A549 treated with AZD2906 at 1 μM for 4 hours (cell line): Measurements from ENCODE around the gene ANKRD1. TPM values are rescaled to one million over a fixed set of nuclear protein-coding genes. Genes with fewer than 3 reads are reported as not detected.

Experiments
- total RNA-seq: library from RNA; stranded (reverse); fragments of 200-300 nt; extraction: Qiagen RNA extraction; gene quantifications from 5 replicates; pipeline ENCODE4 v1.2.3, GENCODE V29; 2022

ANKRD1 gene
- 29.0 to 52.3 TPM (median 41.3 TPM) in 5 replicates for total RNA-seq

DNA sequence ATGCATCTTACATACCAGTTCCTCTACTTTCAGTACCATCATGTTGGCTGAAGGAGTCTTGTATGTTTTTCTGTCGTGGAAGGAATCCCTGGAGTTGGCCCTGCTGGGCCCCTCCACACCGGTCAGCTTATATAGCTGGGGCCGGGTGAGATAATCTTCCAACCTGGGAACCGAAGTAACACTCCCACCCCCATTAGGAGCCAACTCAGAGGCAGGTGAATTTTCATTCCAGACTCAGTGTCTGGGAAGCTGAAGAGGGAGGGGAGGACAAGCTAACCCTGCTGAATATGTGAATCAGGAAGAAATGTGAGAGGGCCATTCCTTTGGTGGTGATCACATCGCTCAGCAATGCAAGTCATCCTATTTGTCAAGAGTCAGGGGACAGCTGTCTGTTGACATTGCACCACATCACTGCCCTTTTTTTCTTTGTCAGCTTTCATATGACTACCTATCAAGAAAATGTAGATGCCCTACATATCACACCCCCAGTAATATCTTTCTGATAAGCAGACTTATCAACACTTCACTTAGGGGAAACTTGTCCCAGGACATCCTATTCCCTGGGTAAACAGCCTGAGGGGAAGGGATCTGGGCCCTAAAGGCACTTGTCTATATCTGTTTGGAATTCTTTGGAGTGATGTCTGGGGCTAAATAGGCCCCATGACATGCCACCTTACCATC, at the start of gene ANKRD1:
TSS of gene ANKRD1 (minus strand) at position 102 of the 681 bp plus-strand sequence. CDS start at position 42, 60 bp downstream.

DNA sequence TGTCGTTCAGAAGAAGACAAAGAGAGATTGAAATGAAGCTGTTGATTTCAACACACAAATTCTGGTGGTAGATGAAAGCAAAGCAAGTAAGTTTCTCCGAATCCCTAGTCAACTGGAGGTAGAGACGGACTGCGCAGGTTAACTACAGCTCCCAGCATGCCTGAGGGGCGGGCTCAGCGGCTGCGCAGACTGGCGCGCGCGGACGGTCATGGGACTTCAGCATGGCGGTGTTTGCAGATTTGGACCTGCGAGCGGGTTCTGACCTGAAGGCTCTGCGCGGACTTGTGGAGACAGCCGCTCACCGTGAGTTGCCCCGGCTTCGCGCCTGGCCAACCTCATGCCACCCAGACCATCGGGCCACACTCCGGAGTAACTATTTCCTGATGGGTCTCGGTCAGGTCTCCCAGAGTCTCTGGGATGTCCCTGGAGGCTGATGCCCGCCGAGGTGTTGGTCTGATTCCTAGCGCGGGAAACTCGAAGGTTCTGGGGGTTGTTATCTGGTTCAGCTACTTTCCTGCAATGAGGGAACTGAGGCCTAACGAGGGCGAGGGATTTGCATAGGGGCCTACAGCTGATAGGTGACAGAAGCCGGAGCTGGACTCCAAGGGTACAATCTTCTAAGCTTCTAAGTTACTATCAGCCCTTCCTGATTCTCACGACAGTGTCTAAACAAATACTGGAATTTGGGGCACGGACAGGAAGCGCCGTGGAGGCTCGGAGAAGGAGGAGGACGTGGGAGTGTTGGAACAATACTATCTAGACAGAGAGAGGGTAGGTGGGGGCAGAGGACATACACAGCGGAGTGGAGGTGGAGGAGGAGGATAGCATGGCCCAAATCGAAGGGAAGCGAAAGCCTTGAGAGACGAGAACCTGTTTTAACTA, 48.9 kb downstream of the ANKRD1 start, which contains the start of gene RPP30:
TSS of gene RPP30 (plus strand) at position 209 of the 882 bp plus-strand sequence. CDS start at position 222, 13 bp downstream.

Other genes with a start within 250 kb of the ANKRD1 start
- 0.14 to 0.23 TPM (median 0.19 TPM) in 5 replicates for gene HTR7, start 63.0 kb downstream of the ANKRD1 start, total RNA-seq
- gene RPP30, start 49.1 kb downstream of the ANKRD1 start, total RNA-seq = 47.8 to 52.2 TPM (median 49.8 TPM) in 5 replicates